ENCODE results near the gene GPR4. TPM values are rescaled to one million over a fixed set of nuclear protein-coding genes. Genes with fewer than 3 reads are reported as not detected.

The GPR4 gene
- total and polyA plus RNA-seq, 10 donors = 0.33 to 5.6 (median 3.7) TPM

DNA sequence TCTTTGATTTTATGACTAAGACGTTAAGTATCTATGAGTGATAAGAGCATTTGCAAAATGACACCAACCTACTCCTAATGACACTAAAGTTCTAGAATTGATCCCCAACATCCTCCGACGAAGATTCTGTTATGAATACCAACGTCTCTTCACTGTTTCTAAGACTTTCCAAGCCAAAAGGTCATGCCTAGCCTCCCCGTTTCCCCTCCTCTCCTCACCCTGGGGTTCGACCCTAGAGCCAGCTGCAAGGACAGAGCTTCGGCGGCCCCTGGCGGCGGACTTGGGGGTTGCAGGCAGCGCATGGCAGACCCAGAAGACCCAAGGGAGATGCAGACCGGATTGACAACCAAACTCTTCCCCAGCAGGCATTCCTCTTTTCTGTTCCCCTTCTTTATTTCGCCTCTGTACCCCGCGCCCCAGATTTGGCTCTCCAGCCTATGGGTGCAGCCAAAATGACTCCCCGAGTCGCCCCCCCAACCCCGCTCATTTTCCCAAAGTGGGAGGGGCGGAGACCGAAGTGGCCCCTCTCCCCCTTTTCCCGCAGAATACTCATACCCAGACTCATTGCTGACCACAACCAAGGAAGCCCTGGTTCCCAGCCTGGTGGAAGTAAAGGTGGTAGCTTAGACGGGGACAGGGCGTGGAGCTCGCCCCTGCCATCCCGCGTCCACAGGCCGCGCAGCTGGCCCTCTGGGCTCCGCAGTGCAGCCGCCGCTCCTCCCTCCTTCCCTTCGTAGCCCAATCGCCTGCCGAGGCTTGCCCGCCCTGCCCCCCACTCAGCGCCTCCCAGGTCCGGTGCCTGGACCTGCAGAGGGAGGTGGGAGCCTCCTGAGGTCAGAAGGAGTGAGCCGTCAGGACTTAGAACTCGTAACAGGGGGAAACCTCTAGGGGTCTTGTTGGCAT lies 41.3 kb upstream of the GPR4 start:
- 7 to 11% (median 8%) methylated on average over 34 to 39 of the region's 39 CpGs for WGBS, 5 donors
- TF ChIP-seq POLR2A (IDR thresholded peaks at IDR 0.05) (no peak), POLR2AphosphoS5 (IDR thresholded peaks at IDR 0.05) (peak; percentile 48 to 68 (median 65))
- TF ChIP-seq, protein P1, sequence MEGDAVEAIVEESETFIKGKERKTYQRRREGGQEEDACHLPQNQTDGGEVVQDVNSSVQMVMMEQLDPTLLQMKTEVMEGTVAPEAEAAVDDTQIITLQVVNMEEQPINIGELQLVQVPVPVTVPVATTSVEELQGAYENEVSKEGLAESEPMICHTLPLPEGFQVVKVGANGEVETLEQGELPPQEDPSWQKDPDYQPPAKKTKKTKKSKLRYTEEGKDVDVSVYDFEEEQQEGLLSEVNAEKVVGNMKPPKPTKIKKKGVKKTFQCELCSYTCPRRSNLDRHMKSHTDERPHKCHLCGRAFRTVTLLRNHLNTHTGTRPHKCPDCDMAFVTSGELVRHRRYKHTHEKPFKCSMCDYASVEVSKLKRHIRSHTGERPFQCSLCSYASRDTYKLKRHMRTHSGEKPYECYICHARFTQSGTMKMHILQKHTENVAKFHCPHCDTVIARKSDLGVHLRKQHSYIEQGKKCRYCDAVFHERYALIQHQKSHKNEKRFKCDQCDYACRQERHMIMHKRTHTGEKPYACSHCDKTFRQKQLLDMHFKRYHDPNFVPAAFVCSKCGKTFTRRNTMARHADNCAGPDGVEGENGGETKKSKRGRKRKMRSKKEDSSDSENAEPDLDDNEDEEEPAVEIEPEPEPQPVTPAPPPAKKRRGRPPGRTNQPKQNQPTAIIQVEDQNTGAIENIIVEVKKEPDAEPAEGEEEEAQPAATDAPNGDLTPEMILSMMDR (IDR thresholded peaks at IDR 0.05 in 8 of 11, conservative IDR thresholded peaks at IDR 0.05 in 3 of 11) = peak; percentile 97 to 99 (median 98)
- no peaks in the 10 kb centered on the region for H3K36me3 ChIP-seq
- peaks cover 29 to 80% (median 67%) of the 10 kb centered on the region in 6 donors for H3K4me1 ChIP-seq
- peak overlapping the region; percentile 63 to 94 (median 90) for H3K27ac ChIP-seq
- intact Hi-C loops (cut with DNase I; ENCODE audit: low total_unique reads) = loop anchor here (5.0 kb wide), 2 partner anchors 36 to 121 kb away; no protein-coding TSS in a partner anchor
- peaks cover 0 to 39% (median 14%) of the 10 kb centered on the region in 7 donors for H3K27me3 ChIP-seq (replicated peaks in 1 of 7)
- DNase-seq = peak; percentile 97
- peak overlapping the region in 6 of 8 donors; percentile 39 to 71 (median 46) for H3K4me3 ChIP-seq
- no peaks in the 10 kb centered on the region for H3K9me3 ChIP-seq

DNA sequence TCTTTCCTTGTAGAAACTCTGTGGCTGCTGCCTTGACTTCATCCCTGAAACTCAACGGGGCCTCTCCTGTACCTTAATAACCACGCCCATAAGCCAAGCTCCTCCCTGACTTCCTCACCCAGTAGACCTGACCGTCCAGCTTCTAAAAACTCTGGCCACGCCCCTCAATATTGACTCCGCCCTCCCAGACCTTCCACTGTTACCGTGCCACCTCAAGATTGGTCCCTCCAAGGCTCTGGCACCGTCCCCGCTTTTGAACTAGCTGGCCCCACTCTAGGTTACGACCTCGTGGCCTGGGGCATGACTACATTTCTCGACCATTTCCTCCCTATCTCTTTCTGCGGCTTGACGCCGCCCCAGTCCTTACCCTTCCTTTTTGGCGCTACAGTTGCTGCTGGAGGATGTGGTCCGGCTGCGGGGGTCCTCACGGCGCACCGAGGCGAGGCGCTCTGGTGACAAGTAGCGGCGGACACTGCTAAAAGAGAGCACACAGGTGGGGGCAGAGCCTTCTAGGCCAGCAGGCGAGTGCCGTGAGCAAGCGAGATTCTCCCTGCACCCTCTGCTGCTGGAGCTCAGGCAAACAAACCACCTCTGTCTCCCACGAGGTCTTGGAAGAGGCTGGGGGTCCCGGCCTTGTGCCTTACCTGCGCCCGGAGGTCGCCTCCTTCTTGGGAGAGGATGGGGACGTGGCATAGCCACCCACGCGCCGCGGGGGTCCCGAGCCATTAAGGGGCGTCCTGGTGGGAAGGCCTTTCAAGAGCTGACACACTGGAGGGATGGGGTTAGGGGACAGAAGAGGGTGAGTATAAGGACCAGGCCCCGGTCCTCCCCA lies 39.5 kb upstream of the GPR4 start:
- peaks cover 0 to 32% (median 14%) of the 10 kb centered on the region in 7 donors for H3K27me3 ChIP-seq (replicated peaks in 1 of 7)

DNA sequence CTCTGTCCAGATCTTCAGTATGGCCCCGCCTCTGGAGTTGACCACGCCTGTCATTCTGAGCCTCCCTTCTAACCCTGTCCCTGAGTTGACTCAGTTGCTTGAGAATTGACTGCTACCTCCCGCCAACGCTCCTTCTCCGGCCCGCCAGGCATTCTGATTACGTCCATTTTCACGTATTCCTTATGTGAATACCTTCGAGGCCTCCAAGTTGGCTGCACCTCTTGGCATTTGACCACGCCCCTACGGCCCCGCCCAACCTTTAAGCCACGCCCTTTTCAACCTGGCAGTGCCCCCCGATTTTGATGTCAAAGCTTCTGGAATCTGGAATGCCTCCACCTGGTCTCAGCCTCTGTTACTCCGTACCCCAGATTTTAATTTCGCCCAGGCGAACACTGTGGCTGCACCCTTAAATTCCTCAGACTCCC lies 38.8 kb upstream of the GPR4 start:
- Histone ChIP-seq H3K36me3 (peaks cover 0 to 10% (median 0%) of the 10 kb centered on the region in 6 donors), H3K4me1 (peaks cover 29 to 80% (median 63%) of the 10 kb centered on the region in 6 donors), H3K9me3 (no peaks in the 10 kb centered on the region), H3K4me3 (peak overlapping the region in 4 of 8 donors; percentile 39 to 71 (median 43)), H3K27me3 (replicated peaks in 1 of 7) (peaks cover 0 to 26% (median 8%) of the 10 kb centered on the region in 7 donors), H3K27ac (peak overlapping the region; percentile 63 to 94 (median 90))
- TF ChIP-seq, protein P1 (IDR thresholded peaks at IDR 0.05 in 8 of 11, conservative IDR thresholded peaks at IDR 0.05 in 3 of 11) = no peak
- TF ChIP-seq POLR2A (IDR thresholded peaks at IDR 0.05) = no peak
- no peak for TF ChIP-seq POLR2AphosphoS5 (IDR thresholded peaks at IDR 0.05)
- intact Hi-C loops (cut with DNase I; ENCODE audit: low total_unique reads) = loop anchor here (5.0 kb wide), 2 partner anchors 34 to 119 kb away; no protein-coding TSS in a partner anchor
- 55 to 64% (median 58%) methylated on average over 17 of the region's 17 CpGs for WGBS, 5 donors
- DNase-seq = peak; percentile 83

More for the DNA sequence above, 39.5 kb upstream of the GPR4 start:
- peak overlapping the region; percentile 4 to 71 (median 43) for H3K4me3 ChIP-seq
- WGBS, 5 donors = 0 to 1% (median 1%) methylated on average over 28 to 40 of the region's 40 CpGs
- H3K36me3 ChIP-seq = peaks cover 0 to 4% (median 0%) of the 10 kb centered on the region in 6 donors
- H3K27ac ChIP-seq = peak overlapping the region; percentile 63 to 94 (median 90)
- intact Hi-C loops (cut with DNase I; ENCODE audit: low total_unique reads) = loop anchor here (5.0 kb wide), 2 partner anchors 34 to 119 kb away; no protein-coding TSS in a partner anchor
- TF ChIP-seq, protein P1 (IDR thresholded peaks at IDR 0.05 in 8 of 11, conservative IDR thresholded peaks at IDR 0.05 in 3 of 11) = no peak
- no peak for TF ChIP-seq POLR2A (IDR thresholded peaks at IDR 0.05)
- peak; percentile 29 to 62 (median 49) for TF ChIP-seq POLR2AphosphoS5 (IDR thresholded peaks at IDR 0.05)
- no peaks in the 10 kb centered on the region for H3K9me3 ChIP-seq
- peaks cover 29 to 86% (median 69%) of the 10 kb centered on the region in 6 donors for H3K4me1 ChIP-seq
- DNase-seq = peak; percentile 92
